Stimulated activated naive CD8-positive, alpha-beta T cell treated with anti-CD3 and anti-CD28 coated beads, Interleukin-15, Interleukin-2, amounts not matched to agents 100 ng/mL and 50 ng/mL, for 24 hours (primary cell): ENCODE measurements around the gene CYB561.
A peak's percentile ranks its signal among the peaks of the same experiment; 100 is the strongest.

Source experiments
- H3K27ac Mint-ChIP-seq: one replicate; pipeline ENCODE4 v1.8.0; 2021; ENCODE audit warnings: mild to moderate bottlenecking, mixed read lengths
- H3K27me3 Mint-ChIP-seq: one replicate; pipeline ENCODE4 v1.8.0; 2021; ENCODE audit warnings: mixed read lengths
- H3K36me3 Mint-ChIP-seq: one replicate; pipeline ENCODE4 v1.8.0; 2021; ENCODE audit warnings: low read depth, mixed read lengths
- H3K4me1 Mint-ChIP-seq: one replicate; pipeline ENCODE4 v1.8.0; 2021; ENCODE audit warnings: low read depth, mixed read lengths
- H3K4me3 Mint-ChIP-seq: one replicate; pipeline ENCODE4 v1.8.0; 2021; ENCODE audit warnings: mild to moderate bottlenecking, mixed read lengths
- H3K9me3 Mint-ChIP-seq: one replicate; pipeline ENCODE4 v1.8.0; 2021; ENCODE audit warnings: mixed read lengths

Gene CYB561

GRCh38 chr17:63435681-63436522 is 10.2 kb downstream of the CYB561 start:
- Mint-ChIP-seq H3K9me3 (no peaks in the 10 kb centered on the region), H3K27ac (no peak overlapping the region), H3K4me1 (peaks cover 41% of the 10 kb centered on the region), H3K27me3 (no peaks in the 10 kb centered on the region), H3K36me3 (no peaks in the 10 kb centered on the region), H3K4me3 (no peak overlapping the region)

DNA sequence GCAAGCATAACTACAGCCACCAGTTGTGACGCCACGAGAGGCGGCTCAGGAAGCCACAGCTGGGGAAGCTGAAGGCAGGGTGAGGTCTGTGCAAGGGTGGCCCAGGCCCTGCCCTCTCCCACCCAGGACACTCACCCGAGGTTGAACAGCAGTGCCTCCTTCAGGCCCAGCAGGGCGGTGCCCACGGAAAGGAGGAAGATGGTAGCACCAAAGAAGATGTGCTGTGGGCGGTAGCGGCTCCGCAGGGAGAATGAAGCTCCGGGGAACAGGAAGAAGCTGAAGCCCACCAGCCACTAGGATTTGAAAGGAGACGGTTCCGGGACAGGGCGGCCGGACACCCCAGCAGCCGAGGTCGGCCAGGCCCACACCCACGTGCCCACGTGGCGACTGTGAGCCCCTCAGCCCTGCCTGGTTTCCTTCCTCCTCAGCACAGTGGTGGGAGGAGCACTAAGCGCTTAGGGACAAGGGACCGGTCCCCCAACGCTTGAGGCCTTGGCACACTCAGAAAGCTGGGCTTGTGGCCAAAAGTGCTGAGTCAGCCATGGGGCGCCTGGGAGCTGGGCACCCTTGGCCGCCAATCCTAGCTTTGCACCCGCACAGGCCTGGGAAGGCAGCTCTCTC is 11.0 kb downstream of the CYB561 start:
- Mint-ChIP-seq H3K9me3 (no peaks in the 10 kb centered on the region), H3K36me3 (no peaks in the 10 kb centered on the region), H3K4me3 (peak overlapping the region; percentile 58), H3K27me3 (no peaks in the 10 kb centered on the region), H3K4me1 (peaks cover 33% of the 10 kb centered on the region), H3K27ac (peak overlapping the region; percentile 48)

DNA sequence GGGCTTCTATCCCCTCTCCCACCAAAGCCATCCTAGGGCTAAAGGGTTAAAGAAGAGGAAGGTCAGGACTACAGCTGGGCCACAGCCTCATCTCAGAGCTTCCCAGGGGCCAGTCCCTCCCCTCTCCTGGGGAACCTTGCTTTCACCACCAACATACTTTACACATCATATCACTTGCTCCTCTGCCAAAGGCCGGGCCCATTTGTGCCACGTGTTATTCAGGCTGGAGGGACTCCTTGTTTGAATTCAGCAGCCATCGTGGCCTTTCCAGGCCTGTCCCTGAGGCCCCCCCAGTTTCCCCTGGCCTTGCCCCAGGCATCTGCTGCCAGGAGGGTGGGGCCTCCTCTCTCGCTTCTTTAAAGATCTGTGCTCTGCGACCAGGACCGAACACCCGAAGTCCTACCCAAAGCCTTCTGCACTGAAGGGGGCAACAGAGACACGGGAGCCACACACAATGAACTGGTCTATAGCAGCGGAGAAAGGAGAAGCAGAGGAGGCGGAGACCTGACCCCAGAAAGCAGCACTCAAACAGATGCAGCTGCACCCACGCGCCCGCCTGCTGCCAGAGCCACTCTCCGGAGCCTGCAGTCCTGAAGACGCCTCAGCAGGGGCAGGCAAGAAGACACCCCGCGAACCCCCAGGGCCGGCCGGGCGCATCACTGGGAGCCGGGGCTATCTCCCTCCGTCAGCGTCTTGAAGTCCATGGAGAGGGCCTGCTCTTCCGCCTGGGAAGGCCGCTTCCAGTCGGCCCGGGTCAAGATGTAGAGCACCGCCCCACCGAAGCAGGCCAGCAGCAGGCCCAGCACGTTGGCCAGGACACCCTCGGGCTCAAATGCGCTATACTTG is 12.1 kb downstream of the CYB561 start:
- Mint-ChIP-seq H3K27me3 (no peaks in the 10 kb centered on the region), H3K36me3 (no peaks in the 10 kb centered on the region), H3K9me3 (no peaks in the 10 kb centered on the region), H3K4me1 (peaks cover 26% of the 10 kb centered on the region), H3K27ac (no peak overlapping the region), H3K4me3 (no peak overlapping the region)

GRCh38 chr17:63431939-63432804 is 13.9 kb downstream of the CYB561 start:
- peaks cover 37% of the 10 kb centered on the region for H3K4me1 Mint-ChIP-seq
- H3K9me3 Mint-ChIP-seq: no peaks in the 10 kb centered on the region
- H3K27me3 Mint-ChIP-seq: no peaks in the 10 kb centered on the region
- no peak overlapping the region for H3K27ac Mint-ChIP-seq
- H3K4me3 Mint-ChIP-seq: no peak overlapping the region
- H3K36me3 Mint-ChIP-seq: no peaks in the 10 kb centered on the region

GRCh38 chr17:63431618-63431938 is 14.5 kb downstream of the CYB561 start:
- no peaks in the 10 kb centered on the region for H3K27me3 Mint-ChIP-seq
- no peak overlapping the region for H3K4me3 Mint-ChIP-seq
- H3K4me1 Mint-ChIP-seq: peaks cover 43% of the 10 kb centered on the region

GRCh38 chr17:63430223-63430622 is 15.9 kb downstream of the CYB561 start:
- H3K27ac Mint-ChIP-seq: no peak overlapping the region
- no peaks in the 10 kb centered on the region for H3K36me3 Mint-ChIP-seq
- H3K9me3 Mint-ChIP-seq: no peaks in the 10 kb centered on the region
- no peak overlapping the region for H3K4me3 Mint-ChIP-seq
- H3K27me3 Mint-ChIP-seq: no peaks in the 10 kb centered on the region
- peaks cover 42% of the 10 kb centered on the region for H3K4me1 Mint-ChIP-seq

More at GRCh38 chr17:63431618-63431938, 14.5 kb downstream of the CYB561 start:
- Mint-ChIP-seq H3K9me3 (no peaks in the 10 kb centered on the region), H3K27ac (no peak overlapping the region), H3K36me3 (no peaks in the 10 kb centered on the region)

DNA sequence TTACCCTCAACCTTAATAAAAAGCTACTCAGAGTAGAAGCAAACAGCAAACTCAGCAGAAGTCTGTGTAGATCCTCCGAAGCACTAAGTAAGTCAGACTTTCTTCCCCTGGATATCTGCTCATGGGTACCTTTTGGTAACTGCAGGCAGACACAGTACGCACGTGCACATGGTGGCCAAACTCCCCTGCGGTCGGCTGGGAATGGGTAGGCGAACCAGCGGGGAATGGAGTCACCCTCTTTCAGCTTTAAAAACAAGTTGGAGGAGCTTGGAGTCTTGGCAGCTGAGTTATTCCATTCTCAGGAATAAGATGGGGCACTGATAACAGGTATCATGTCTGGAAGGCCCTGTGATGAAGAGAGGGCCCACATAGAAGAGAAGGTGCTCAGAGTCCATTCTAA is 16.3 kb downstream of the CYB561 start:
- H3K9me3 Mint-ChIP-seq: no peaks in the 10 kb centered on the region
- peaks cover 39% of the 10 kb centered on the region for H3K4me1 Mint-ChIP-seq
- no peak overlapping the region for H3K27ac Mint-ChIP-seq
- no peaks in the 10 kb centered on the region for H3K27me3 Mint-ChIP-seq
- no peak overlapping the region for H3K4me3 Mint-ChIP-seq
- H3K36me3 Mint-ChIP-seq: no peaks in the 10 kb centered on the region

DNA sequence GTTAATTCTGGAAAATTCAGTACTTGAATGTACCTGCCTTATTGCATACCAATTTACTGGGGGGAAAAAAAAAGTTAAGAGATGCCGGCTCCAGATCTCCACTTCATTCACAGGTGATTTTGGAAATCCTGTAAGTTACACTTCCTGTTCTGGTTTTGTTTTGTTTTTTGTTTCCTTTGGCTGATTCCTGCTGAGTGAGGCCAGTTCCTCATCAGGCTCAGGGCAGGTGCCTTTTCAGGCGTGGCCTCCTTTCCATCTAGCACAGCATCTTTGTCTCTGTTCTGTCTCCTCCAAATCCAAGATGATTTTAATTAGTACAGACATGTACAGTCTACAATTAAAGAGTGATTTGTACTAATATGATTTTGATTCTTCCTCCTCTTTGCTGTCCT is 19.2 kb downstream of the CYB561 start:
- Mint-ChIP-seq H3K4me1 (peaks cover 22% of the 10 kb centered on the region), H3K36me3 (no peaks in the 10 kb centered on the region), H3K27ac (no peak overlapping the region), H3K27me3 (no peaks in the 10 kb centered on the region), H3K9me3 (no peaks in the 10 kb centered on the region), H3K4me3 (no peak overlapping the region)

GRCh38 chr17:63426041-63426916 is 19.8 kb downstream of the CYB561 start:
- Mint-ChIP-seq H3K4me1 (peaks cover 22% of the 10 kb centered on the region), H3K9me3 (no peaks in the 10 kb centered on the region), H3K4me3 (no peak overlapping the region), H3K27ac (no peak overlapping the region), H3K36me3 (no peaks in the 10 kb centered on the region), H3K27me3 (no peaks in the 10 kb centered on the region)

- H3K4me3 Mint-ChIP-seq: no peak overlapping the region
- H3K9me3 Mint-ChIP-seq: no peaks in the 10 kb centered on the region
- no peak overlapping the region for H3K27ac Mint-ChIP-seq
- H3K27me3 Mint-ChIP-seq: no peaks in the 10 kb centered on the region
- peaks cover 23% of the 10 kb centered on the region for H3K4me1 Mint-ChIP-seq
- H3K36me3 Mint-ChIP-seq: no peaks in the 10 kb centered on the region
Measured at GRCh38 chr17:63425483-63425882, 20.6 kb downstream of the CYB561 start.

- no peak overlapping the region for H3K4me3 Mint-ChIP-seq
- H3K4me1 Mint-ChIP-seq: peaks cover 37% of the 10 kb centered on the region
- no peaks in the 10 kb centered on the region for H3K36me3 Mint-ChIP-seq
- H3K27ac Mint-ChIP-seq: no peak overlapping the region
- H3K9me3 Mint-ChIP-seq: no peaks in the 10 kb centered on the region
- H3K27me3 Mint-ChIP-seq: no peaks in the 10 kb centered on the region
Measured at GRCh38 chr17:63423963-63424362, 22.1 kb downstream of the CYB561 start.

GRCh38 chr17:63423251-63423950 is 22.7 kb downstream of the CYB561 start:
- peaks cover 36% of the 10 kb centered on the region for H3K4me1 Mint-ChIP-seq
- no peaks in the 10 kb centered on the region for H3K9me3 Mint-ChIP-seq
- no peak overlapping the region for H3K27ac Mint-ChIP-seq
- no peak overlapping the region for H3K4me3 Mint-ChIP-seq
- H3K27me3 Mint-ChIP-seq: no peaks in the 10 kb centered on the region
- no peaks in the 10 kb centered on the region for H3K36me3 Mint-ChIP-seq
